Body of pancreas (tissue), 4 donors: ENCODE measurements around the gene UMAD1.

Source experiments
- CTCF ChIP-seq, 7 experiments: fragments of 450-650 bp in 4 of 7; fragments of 200-600 bp in 3 of 7; sonication (generic) in 3 of 7; IDR thresholded peaks; one replicate each; pipeline ENCODE4 v1.5.1; 2016 to 2019; ENCODE audit warnings: antibody characterized with exemption in 7 of 7
- POLR2A ChIP-seq, 3 donors: fragments of 450-650 bp; IDR thresholded peaks; one replicate each; pipeline ENCODE4 v1.6.1; 2016; ENCODE audit warnings: antibody characterized with exemption in 3 of 3, mild to moderate bottlenecking in 2 of 3

- no peak for TF ChIP-seq CTCF (IDR thresholded peaks at IDR 0.05)
- no peak for TF ChIP-seq POLR2A (IDR thresholded peaks at IDR 0.05)
Measured at GRCh38 chr7:7706101-7706511, 65.6 kb downstream of the UMAD1 start.
